Measurements from ENCODE around the gene INTS11. TPM values are rescaled to one million over a fixed set of nuclear protein-coding genes. Genes with fewer than 3 reads are reported as not detected.
A peak's percentile ranks its signal among the peaks of the same experiment; 100 is the strongest.

Gene INTS11
- total RNA-seq (100 to 1,000 TPM in 4 of 7 donors, 10 to 100 TPM in 3; 89.2 to 114 (median 100) TPM), polyA plus RNA-seq (100 to 1,000 TPM; 106 to 203 (median 202) TPM)
- long read RNA-seq, donor 1, transcript INTS11-205 (4 exons, 1,104 nt) = minor isoform, 5 of 16 reads
- long read RNA-seq, donor 1, transcript INTS11-208 (17 exons, 2,148 nt) = major isoform, 7 of 16 reads
- long read RNA-seq, donor 1, partial matches to known transcripts = 0 of 16 reads
- long read RNA-seq, donor 1, other reads (novel, unspliced or antisense) = 0 of 16 reads
- long read RNA-seq, donor 2, transcript INTS11-205 (4 exons, 1,104 nt) = major isoform, 5 of 8 reads
- long read RNA-seq, donor 2, partial matches to known transcripts = 0 of 8 reads
- long read RNA-seq, donor 2, other reads (novel, unspliced or antisense) = 0 of 8 reads

DNA sequence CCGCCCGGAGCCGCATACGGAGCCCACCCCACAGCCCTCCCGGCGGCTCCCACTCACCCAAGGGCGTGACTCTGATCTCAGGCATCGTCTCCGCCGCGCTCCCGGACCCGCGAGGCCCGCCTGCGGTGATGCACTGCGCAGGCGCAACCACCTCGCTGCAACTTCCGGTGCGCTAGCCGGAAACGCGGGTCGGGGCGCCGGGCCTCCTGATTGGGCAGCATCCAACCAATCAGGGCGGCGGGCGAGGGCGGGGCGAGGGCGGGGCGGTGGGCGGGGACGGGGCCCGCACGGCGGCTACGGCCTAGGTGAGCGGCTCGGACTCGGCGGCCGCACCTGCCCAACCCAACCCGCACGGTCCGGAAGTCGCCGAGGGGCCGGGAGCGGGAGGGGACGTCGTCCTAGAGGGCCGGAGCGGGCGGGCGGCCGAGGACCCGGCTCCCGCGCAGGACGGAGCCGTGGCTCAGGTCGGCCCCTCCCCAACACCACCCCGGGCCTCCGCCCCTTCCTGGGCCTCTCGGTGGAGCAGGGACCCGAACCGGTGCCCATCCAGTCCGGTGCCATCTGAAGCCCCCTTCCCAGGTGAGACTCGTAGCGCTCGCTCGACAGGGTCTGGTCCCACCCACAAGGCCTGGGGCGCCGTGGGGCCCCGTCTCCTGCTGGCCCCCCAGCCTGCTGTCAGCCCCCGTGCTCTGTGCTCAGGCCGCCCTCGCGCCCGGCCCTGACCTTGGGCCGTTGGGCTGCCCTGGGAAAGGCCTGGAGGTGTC is at the start of gene INTS11, which contains the start of gene CPTP:
Gene INTS11, minus strand, starts transcription at position 137 of the 764 bp plus-strand sequence. Its CDS starts 52 bp downstream, at position 85.
Gene CPTP, plus strand, starts transcription at position 279 of the 764 bp plus-strand sequence. CDS start 2,109 bp downstream, outside the sequence.
- Histone ChIP-seq H3K4me1 (peaks cover 15 to 89% (median 67%) of the 10 kb centered on the region in 6 donors), H3K4me3 (peak within 1 kb of the TSS; percentile 76 to 99 (median 90)), H3K27ac (peak within 1 kb of the TSS; percentile 81 to 96 (median 91)), H3K27me3 (replicated peaks in 1 of 7) (no peaks in the 10 kb centered on the region), H3K36me3 (peaks cover 0 to 67% (median 30%) of the 10 kb centered on the region in 6 donors), H3K9me3 (no peaks in the 10 kb centered on the region)
- intact Hi-C loops (cut with DNase I; ENCODE audit: low total_unique reads) = no loop called here
- TF ChIP-seq POLR2A (IDR thresholded peaks at IDR 0.05) = no peak
- peak; percentile 94 to 95 (median 94) for TF ChIP-seq POLR2AphosphoS5 (IDR thresholded peaks at IDR 0.05)
- TF ChIP-seq, protein P1, sequence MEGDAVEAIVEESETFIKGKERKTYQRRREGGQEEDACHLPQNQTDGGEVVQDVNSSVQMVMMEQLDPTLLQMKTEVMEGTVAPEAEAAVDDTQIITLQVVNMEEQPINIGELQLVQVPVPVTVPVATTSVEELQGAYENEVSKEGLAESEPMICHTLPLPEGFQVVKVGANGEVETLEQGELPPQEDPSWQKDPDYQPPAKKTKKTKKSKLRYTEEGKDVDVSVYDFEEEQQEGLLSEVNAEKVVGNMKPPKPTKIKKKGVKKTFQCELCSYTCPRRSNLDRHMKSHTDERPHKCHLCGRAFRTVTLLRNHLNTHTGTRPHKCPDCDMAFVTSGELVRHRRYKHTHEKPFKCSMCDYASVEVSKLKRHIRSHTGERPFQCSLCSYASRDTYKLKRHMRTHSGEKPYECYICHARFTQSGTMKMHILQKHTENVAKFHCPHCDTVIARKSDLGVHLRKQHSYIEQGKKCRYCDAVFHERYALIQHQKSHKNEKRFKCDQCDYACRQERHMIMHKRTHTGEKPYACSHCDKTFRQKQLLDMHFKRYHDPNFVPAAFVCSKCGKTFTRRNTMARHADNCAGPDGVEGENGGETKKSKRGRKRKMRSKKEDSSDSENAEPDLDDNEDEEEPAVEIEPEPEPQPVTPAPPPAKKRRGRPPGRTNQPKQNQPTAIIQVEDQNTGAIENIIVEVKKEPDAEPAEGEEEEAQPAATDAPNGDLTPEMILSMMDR (IDR thresholded peaks at IDR 0.05 in 8 of 11, conservative IDR thresholded peaks at IDR 0.05 in 3 of 11) = peak in 1 of 11 experiments; percentile 33
- DNase-seq = peak; percentile 95
- WGBS, 5 donors = 0 to 9% (median 1%) methylated on average over 25 to 84 of the region's 84 CpGs

DNA sequence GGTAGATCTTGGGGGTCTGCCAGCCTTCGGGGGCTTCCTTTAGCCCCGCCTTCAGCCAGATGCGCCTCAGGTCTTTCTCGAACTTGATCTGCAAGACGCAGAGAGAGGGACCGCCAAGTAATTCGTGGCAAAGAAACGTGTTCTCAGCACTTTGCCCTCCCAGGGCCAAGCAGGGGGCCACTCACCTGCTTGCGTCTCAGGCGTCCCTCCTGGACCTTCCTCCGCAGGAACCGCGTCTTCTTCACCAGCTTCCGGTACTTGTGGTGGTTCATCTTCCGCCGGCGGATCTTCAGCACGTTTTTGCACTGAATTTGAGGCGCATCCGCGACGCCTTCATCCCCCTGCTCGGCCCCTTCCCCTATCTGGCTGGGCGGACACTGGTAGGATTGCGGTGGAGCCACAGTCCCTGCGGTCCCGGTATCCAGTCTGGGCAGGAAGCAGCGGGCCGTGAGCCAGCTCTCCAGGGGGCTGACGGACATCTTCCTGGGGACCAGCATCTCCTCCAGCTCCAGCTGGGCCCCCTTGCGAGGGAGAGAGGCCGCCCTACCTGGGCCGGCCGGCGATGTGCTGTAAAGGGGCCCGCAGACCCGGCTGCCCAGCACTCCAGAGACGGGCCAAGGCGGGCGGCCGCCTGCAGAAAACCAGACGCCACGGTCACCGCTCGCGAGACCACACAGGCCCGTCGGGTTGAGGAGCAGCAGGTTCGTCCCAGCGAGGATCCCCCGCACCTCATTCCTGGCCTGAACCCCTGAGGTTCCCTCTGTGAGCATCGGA is 49.5 kb upstream of the INTS11 start:
- peaks cover 22 to 53% (median 46%) of the 10 kb centered on the region in 6 donors for H3K4me1 ChIP-seq
- 55 to 79% (median 60%) methylated on average over 31 to 52 of the region's 52 CpGs for WGBS, 5 donors
- H3K4me3 ChIP-seq = peak overlapping the region; percentile 83 to 97 (median 92)
- H3K9me3 ChIP-seq = no peaks in the 10 kb centered on the region
- intact Hi-C loops (cut with DNase I; ENCODE audit: low total_unique reads) = no loop called here
- peaks cover 0 to 20% (median 9%) of the 10 kb centered on the region in 6 donors for H3K36me3 ChIP-seq
- H3K27me3 ChIP-seq (replicated peaks in 1 of 7) = no peaks in the 10 kb centered on the region
- TF ChIP-seq POLR2A (IDR thresholded peaks at IDR 0.05) (no peak), POLR2AphosphoS5 (IDR thresholded peaks at IDR 0.05) (no peak)
- TF ChIP-seq, protein P1 (IDR thresholded peaks at IDR 0.05 in 8 of 11, conservative IDR thresholded peaks at IDR 0.05 in 3 of 11) = no peak
- DNase-seq = peak; percentile 82
- peak overlapping the region in 5 of 8 donors; percentile 93 to 98 (median 96) for H3K27ac ChIP-seq

DNA sequence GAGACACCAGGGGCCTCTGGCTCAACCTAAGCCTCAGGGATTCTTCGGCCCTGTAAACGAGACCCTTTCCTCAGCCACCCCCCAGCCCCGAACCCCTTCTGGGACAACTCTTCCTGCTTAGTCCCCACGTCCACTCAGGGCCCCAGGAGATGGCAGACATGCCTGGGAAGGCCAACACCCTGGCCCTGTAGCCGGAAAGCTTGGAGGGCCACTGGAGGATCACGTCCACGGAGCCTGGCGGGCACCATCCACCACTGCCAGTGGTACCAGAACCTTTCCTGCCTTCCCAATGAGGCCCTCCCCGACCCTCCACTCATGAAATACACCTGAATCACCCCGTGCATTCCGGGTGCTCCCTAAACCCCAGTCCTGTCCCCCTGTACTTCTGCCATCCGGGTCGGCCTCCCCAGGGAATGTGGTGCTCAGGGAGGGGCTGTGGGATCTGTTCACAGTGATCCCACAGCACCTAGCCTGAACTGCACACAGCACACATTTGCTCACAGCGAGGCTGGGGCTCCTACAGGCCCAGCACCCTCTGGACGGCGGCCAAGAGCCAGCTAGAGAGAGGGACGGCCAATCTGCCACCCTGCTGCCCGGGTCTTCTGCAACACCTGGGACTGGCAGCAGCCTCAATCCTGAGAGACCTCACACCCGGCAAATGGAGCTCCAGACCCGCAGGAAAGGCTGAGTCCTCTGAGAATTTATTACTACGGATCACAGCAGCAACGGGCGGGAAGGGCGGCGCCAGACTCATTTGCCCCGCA is 48.8 kb upstream of the INTS11 start:
- WGBS, 5 donors = 90 to 97% (median 91%) methylated on average over 20 to 26 of the region's 26 CpGs
- H3K27ac ChIP-seq = no peak overlapping the region
- peak overlapping the region in 3 of 8 donors; percentile 83 to 97 (median 83) for H3K4me3 ChIP-seq
- no peak for TF ChIP-seq POLR2A (IDR thresholded peaks at IDR 0.05)
- no peak for TF ChIP-seq POLR2AphosphoS5 (IDR thresholded peaks at IDR 0.05)
- TF ChIP-seq, protein P1 (IDR thresholded peaks at IDR 0.05 in 8 of 11, conservative IDR thresholded peaks at IDR 0.05 in 3 of 11) = no peak
- peaks cover 0 to 20% (median 9%) of the 10 kb centered on the region in 6 donors for H3K36me3 ChIP-seq
- H3K4me1 ChIP-seq = peaks cover 22 to 53% (median 46%) of the 10 kb centered on the region in 6 donors
- H3K9me3 ChIP-seq = no peaks in the 10 kb centered on the region
- no peak for DNase-seq
- intact Hi-C loops (cut with DNase I; ENCODE audit: low total_unique reads) = no loop called here
- no peaks in the 10 kb centered on the region for H3K27me3 ChIP-seq (replicated peaks in 1 of 7)
